ENCODE results near the gene MED27. TPM values are rescaled to one million over a fixed set of nuclear protein-coding genes. Genes with fewer than 3 reads are reported as not detected.

The MED27 gene
- total RNA-seq, 2 donors from 2014 or later = 12.0 to 18.8 TPM

DNA sequence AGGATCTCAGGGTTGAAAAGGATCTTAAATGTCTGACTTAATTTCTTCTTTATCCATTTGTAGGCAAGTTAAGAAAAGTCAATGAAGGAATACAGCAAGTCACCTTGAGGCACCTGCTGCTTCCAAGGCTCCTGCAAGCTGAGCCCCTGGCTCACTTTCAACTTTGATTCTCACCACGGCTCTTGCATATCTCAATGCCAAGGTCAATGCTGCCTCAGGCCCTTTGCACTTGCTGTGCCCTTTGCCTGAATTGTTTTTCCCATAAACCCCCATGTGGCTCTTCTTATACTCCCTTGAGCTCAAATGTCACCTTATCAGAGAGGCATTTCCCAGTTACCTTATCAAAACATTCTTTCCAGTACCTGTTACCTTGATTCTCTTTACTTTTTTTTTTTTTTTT, 195.4 kb downstream of the MED27 start:
- no peak overlapping the region for H3K27ac ChIP-seq
- H3K36me3 ChIP-seq = no peaks in the 10 kb centered on the region
- no peak overlapping the region for H3K9ac ChIP-seq (ENCODE audit: low read depth in 2 of 2, low read length in 2 of 2)
- intact Hi-C loops (cut with DNase I) = no loop called here
- no peaks in the 10 kb centered on the region for H3K27me3 ChIP-seq
- DNase-seq = no peak
- no peaks in the 10 kb centered on the region for H3K9me3 ChIP-seq
- H3K4me1 ChIP-seq = no peaks in the 10 kb centered on the region
- TF ChIP-seq, protein P1, sequence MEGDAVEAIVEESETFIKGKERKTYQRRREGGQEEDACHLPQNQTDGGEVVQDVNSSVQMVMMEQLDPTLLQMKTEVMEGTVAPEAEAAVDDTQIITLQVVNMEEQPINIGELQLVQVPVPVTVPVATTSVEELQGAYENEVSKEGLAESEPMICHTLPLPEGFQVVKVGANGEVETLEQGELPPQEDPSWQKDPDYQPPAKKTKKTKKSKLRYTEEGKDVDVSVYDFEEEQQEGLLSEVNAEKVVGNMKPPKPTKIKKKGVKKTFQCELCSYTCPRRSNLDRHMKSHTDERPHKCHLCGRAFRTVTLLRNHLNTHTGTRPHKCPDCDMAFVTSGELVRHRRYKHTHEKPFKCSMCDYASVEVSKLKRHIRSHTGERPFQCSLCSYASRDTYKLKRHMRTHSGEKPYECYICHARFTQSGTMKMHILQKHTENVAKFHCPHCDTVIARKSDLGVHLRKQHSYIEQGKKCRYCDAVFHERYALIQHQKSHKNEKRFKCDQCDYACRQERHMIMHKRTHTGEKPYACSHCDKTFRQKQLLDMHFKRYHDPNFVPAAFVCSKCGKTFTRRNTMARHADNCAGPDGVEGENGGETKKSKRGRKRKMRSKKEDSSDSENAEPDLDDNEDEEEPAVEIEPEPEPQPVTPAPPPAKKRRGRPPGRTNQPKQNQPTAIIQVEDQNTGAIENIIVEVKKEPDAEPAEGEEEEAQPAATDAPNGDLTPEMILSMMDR (IDR thresholded peaks at IDR 0.05) = no peak
- H3K4me3 ChIP-seq = no peak overlapping the region

DNA sequence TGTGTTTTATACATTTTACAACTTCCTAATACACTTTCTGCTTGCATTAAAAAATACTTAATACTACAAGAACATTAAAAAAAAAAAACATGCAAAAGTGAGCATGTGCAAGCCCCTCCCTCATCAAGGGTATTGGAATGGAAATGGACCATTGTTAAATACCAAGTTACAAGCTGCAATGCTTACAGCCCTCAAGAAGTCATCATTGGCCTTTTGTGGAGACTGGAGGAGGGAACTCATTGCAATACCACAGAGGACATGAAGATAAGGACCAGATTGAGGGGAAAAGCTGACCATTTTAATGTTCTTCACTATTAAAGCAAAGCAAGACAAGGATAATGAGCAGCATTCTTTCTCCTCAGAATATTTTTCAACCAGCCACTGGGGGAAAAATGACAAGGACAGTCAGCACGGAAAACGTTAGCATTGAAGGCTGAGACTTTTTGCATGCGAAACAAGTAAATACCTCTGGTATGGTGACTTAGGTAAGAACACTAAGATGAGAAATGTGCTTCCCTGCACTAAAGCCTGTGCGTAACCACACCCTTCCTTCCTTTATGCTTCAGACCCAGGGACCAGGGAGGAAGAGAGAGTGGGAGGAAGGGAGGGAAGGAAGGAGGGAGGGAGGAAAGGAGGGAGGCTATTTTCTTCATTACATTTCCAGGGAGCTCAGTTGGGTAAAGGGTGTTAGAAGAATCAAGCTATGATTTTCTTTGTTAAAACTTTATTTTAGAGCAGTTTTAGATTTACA, 198.7 kb downstream of the MED27 start:
- Histone ChIP-seq H3K9me3 (no peaks in the 10 kb centered on the region), H3K4me1 (no peaks in the 10 kb centered on the region), H3K36me3 (no peaks in the 10 kb centered on the region), H3K9ac (ENCODE audit: low read depth in 2 of 2, low read length in 2 of 2) (no peak overlapping the region), H3K4me3 (no peak overlapping the region), H3K27ac (no peak overlapping the region), H3K27me3 (no peaks in the 10 kb centered on the region)
- intact Hi-C loops (cut with DNase I) = no loop called here
- DNase-seq = no peak
- TF ChIP-seq, protein P1 (IDR thresholded peaks at IDR 0.05) = no peak

- Histone ChIP-seq H3K27ac (no peak overlapping the region), H3K4me1 (no peaks in the 10 kb centered on the region), H3K9me3 (no peaks in the 10 kb centered on the region), H3K4me3 (no peak overlapping the region), H3K9ac (ENCODE audit: low read depth in 2 of 2, low read length in 2 of 2) (no peak overlapping the region), H3K27me3 (no peaks in the 10 kb centered on the region), H3K36me3 (no peaks in the 10 kb centered on the region)
- no peak for DNase-seq
- intact Hi-C loops (cut with DNase I) = no loop called here
- TF ChIP-seq, protein P1 (IDR thresholded peaks at IDR 0.05) = no peak
Measured at GRCh38 chr9:131879911-131880290, 199.8 kb downstream of the MED27 start.

GRCh38 chr9:131879181-131879910, 200.3 kb downstream of the MED27 start:
- Histone ChIP-seq H3K4me3 (no peak overlapping the region), H3K9me3 (no peaks in the 10 kb centered on the region), H3K27me3 (no peaks in the 10 kb centered on the region), H3K4me1 (no peaks in the 10 kb centered on the region), H3K36me3 (no peaks in the 10 kb centered on the region), H3K27ac (no peak overlapping the region), H3K9ac (ENCODE audit: low read depth in 2 of 2, low read length in 2 of 2) (no peak overlapping the region)
- intact Hi-C loops (cut with DNase I) = no loop called here
- TF ChIP-seq, protein P1 (IDR thresholded peaks at IDR 0.05) = no peak
- no peak for DNase-seq

- intact Hi-C loops (cut with DNase I) = no loop called here
- no peak for DNase-seq
- Histone ChIP-seq H3K36me3 (no peaks in the 10 kb centered on the region), H3K27ac (no peak overlapping the region), H3K9me3 (no peaks in the 10 kb centered on the region), H3K9ac (ENCODE audit: low read depth in 2 of 2, low read length in 2 of 2) (no peak overlapping the region), H3K4me3 (no peak overlapping the region), H3K27me3 (no peaks in the 10 kb centered on the region), H3K4me1 (no peaks in the 10 kb centered on the region)
- TF ChIP-seq, protein P1 (IDR thresholded peaks at IDR 0.05) = no peak
Measured at GRCh38 chr9:131876486-131876885, 203.2 kb downstream of the MED27 start.

All from colonic mucosa (tissue), 4 donors.